MM.1S (cell line): ENCODE results near the gene RBL2.

Experiments
- DNase-seq: peaks from one replicate; pipeline ENCODE4 v3.0.0-alpha.2; 2015
- H2AFZ ChIP-seq: fragments of 300-600 bp; sonication (generic); 2 replicates; pipeline ENCODE4 v1.6.0; 2016; ENCODE audit warnings: antibody characterized with exemption, low read length
- H3F3A ChIP-seq: fragments of 300-600 bp; sonication (generic); 2 replicates; pipeline ENCODE4 v1.6.1; 2016; ENCODE audit warnings: mild to moderate bottlenecking, antibody characterized with exemption, low read length, moderate library complexity, mixed read lengths; ENCODE audit not compliant: insufficient read depth
- H3K27ac ChIP-seq: fragments of 300-600 bp; sonication (generic); 2 replicates; pipeline ENCODE4 v1.5.1; 2016; ENCODE audit warnings: mild to moderate bottlenecking, low read length
- H3K27me3 ChIP-seq: fragments of 300-600 bp; sonication (generic); replicated peaks from 2 replicates; pipeline ENCODE4 v1.6.0; 2016; ENCODE audit warnings: low read length; ENCODE audit not compliant: insufficient read depth
- H3K36me3 ChIP-seq: fragments of 300-600 bp; sonication (generic); replicated peaks from 2 replicates; pipeline ENCODE4 v1.6.1; 2016; ENCODE audit warnings: mild to moderate bottlenecking, low read length, mixed read lengths; ENCODE audit not compliant: insufficient read depth
- H3K4me1 ChIP-seq: fragments of 300-600 bp; sonication (generic); 2 replicates; pipeline ENCODE4 v1.6.1; 2016; ENCODE audit warnings: low read length, mixed read lengths
- H3K4me2 ChIP-seq: fragments of 300-600 bp; sonication (generic); 2 replicates; pipeline ENCODE4 v1.6.0; 2016; ENCODE audit warnings: low read depth, low read length
- H3K4me3 ChIP-seq: fragments of 300-600 bp; sonication (generic); 2 replicates; pipeline ENCODE4 v1.5.1; 2016; ENCODE audit warnings: low read length, mixed read lengths
- H3K79me2 ChIP-seq: fragments of 300-600 bp; sonication (generic); 2 replicates; pipeline ENCODE4 v1.6.1; 2016; ENCODE audit warnings: mixed run types, low read length, mixed read lengths
- H3K9ac ChIP-seq: fragments of 300-600 bp; sonication (generic); 2 replicates; pipeline ENCODE4 v1.6.1; 2016; ENCODE audit warnings: low read length, mixed read lengths
- H3K9me2 ChIP-seq: fragments of 300-600 bp; sonication (generic); replicated peaks from 2 replicates; pipeline ENCODE4 v1.6.1; 2016; ENCODE audit warnings: mild to moderate bottlenecking, low read length, mixed read lengths; ENCODE audit not compliant: insufficient read depth
- H3K9me3 ChIP-seq: fragments of 300-600 bp; sonication (generic); replicated peaks from 2 replicates; pipeline ENCODE4 v1.6.1; 2016; ENCODE audit warnings: mild to moderate bottlenecking, low read length, mixed read lengths; ENCODE audit not compliant: insufficient read depth
- H4K20me1 ChIP-seq: fragments of 300-600 bp; sonication (generic); 2 replicates; pipeline ENCODE4 v1.6.1; 2016; ENCODE audit warnings: mild to moderate bottlenecking, low read length, moderate library complexity, mixed read lengths; ENCODE audit not compliant: insufficient read depth
- CTCF ChIP-seq: fragments of 300-600 bp; sonication (generic); IDR thresholded peaks from 2 replicates; pipeline ENCODE4 v1.5.1; 2016; ENCODE audit warnings: antibody characterized with exemption, low read length, mixed read lengths
- EZH2 ChIP-seq: fragments of 300-600 bp; sonication (generic); optimal IDR thresholded peaks from 2 replicates; pipeline ENCODE3; 2017; ENCODE audit warnings: low read depth, mild to moderate bottlenecking, antibody characterized with exemption, low read length, mixed read lengths
- EZH2phosphoT487 ChIP-seq: fragments of 300-600 bp; sonication (generic); IDR thresholded peaks from 2 replicates; pipeline ENCODE4 v1.6.1; 2018; ENCODE audit warnings: antibody characterized with exemption, low read length

RBL2 gene

GRCh38 chr16:53413864-53414263, 20.4 kb upstream of the RBL2 start:
- H3K27me3 ChIP-seq = no peaks in the 10 kb centered on the region
- peaks cover 4% of the 10 kb centered on the region for H3K4me1 ChIP-seq
- peaks cover 7% of the 10 kb centered on the region for H3F3A ChIP-seq
- no peak overlapping the region for H3K9ac ChIP-seq
- H3K27ac ChIP-seq = no peak overlapping the region
- no peak for TF ChIP-seq CTCF
- no peak for TF ChIP-seq EZH2
- no peak for TF ChIP-seq EZH2phosphoT487
- no peaks in the 10 kb centered on the region for H3K36me3 ChIP-seq
- H3K4me3 ChIP-seq = no peak overlapping the region
- no peak overlapping the region for H2AFZ ChIP-seq
- H3K9me2 ChIP-seq = no peaks in the 10 kb centered on the region
- DNase-seq = no peak
- no peaks in the 10 kb centered on the region for H4K20me1 ChIP-seq
- H3K4me2 ChIP-seq = no peak overlapping the region
- no peaks in the 10 kb centered on the region for H3K9me3 ChIP-seq
- H3K79me2 ChIP-seq = no peaks in the 10 kb centered on the region

- Histone ChIP-seq H3K9me3 (no peaks in the 10 kb centered on the region), H3F3A (peaks cover 7% of the 10 kb centered on the region), H3K9ac (no peak overlapping the region), H3K4me3 (no peak overlapping the region), H2AFZ (no peak overlapping the region), H3K27ac (no peak overlapping the region), H3K27me3 (no peaks in the 10 kb centered on the region), H3K79me2 (no peaks in the 10 kb centered on the region), H3K36me3 (no peaks in the 10 kb centered on the region), H3K4me1 (peaks cover 4% of the 10 kb centered on the region), H3K9me2 (no peaks in the 10 kb centered on the region), H4K20me1 (no peaks in the 10 kb centered on the region), H3K4me2 (no peak overlapping the region)
- no peak for DNase-seq
- TF ChIP-seq EZH2phosphoT487 (no peak), EZH2 (no peak), CTCF (no peak)
Observed at GRCh38 chr16:53414381-53414780, 19.9 kb upstream of the RBL2 start.

GRCh38 chr16:53415504-53415903, 18.8 kb upstream of the RBL2 start:
- Histone ChIP-seq H3K9ac (peak overlapping the region; percentile 32; the same call in 1 of the 2 replicates), H3K27me3 (no peaks in the 10 kb centered on the region), H3K36me3 (no peaks in the 10 kb centered on the region), H4K20me1 (no peaks in the 10 kb centered on the region), H3K4me3 (peak overlapping the region; percentile 43; the same call in 1 of the 2 replicates), H2AFZ (peak overlapping the region; percentile 81), H3K4me1 (peaks cover 4% of the 10 kb centered on the region), H3F3A (peaks cover 7% of the 10 kb centered on the region), H3K79me2 (no peaks in the 10 kb centered on the region), H3K4me2 (peak overlapping the region; percentile 74; the same call in 1 of the 2 replicates), H3K27ac (peak overlapping the region; percentile 27; the same call in 1 of the 2 replicates), H3K9me2 (no peaks in the 10 kb centered on the region), H3K9me3 (no peaks in the 10 kb centered on the region)
- peak; percentile 53 for DNase-seq
- TF ChIP-seq EZH2 (no peak), CTCF (peak; percentile 42), EZH2phosphoT487 (no peak)
